ENCODE results near the gene NCKAP1. TPM values are rescaled to one million over a fixed set of nuclear protein-coding genes. Genes with fewer than 3 reads are reported as not detected.
"Not testable (repeated sequence)": the region's sequence is repeated elsewhere in the genome, so short reads cannot be mapped to it uniquely, and the experiment has no call there.

Gene NCKAP1
- total RNA-seq, 1 donor from 2014 or later: 106 TPM

GRCh38 chr2:182887753-182888415, 150.4 kb downstream of the NCKAP1 start:
- Mint-ChIP-seq H3K4me3 (no peak overlapping the region), H3K4me1 (no peaks in the 10 kb centered on the region), H3K36me3 (ENCODE audit: low read depth) (no peaks in the 10 kb centered on the region), H3K9me3 (no peaks in the 10 kb centered on the region), H3K27me3 (ENCODE audit: low read depth) (no peaks in the 10 kb centered on the region), H3K27ac (ENCODE audit: unreplicated experiment) (no peak overlapping the region)
- no peak for TF ChIP-seq CTCF (conservative IDR thresholded peaks at IDR 0.05)
- DNase-seq (ENCODE audit: low read depth, low spot score): no peak

- H3K9me3 Mint-ChIP-seq: no peaks in the 10 kb centered on the region
- no peak for DNase-seq (ENCODE audit: low read depth, low spot score)
- no peak for TF ChIP-seq CTCF (conservative IDR thresholded peaks at IDR 0.05)
- H3K36me3 Mint-ChIP-seq (ENCODE audit: low read depth): no peaks in the 10 kb centered on the region
- no peak overlapping the region for H3K27ac Mint-ChIP-seq (ENCODE audit: unreplicated experiment)
- no peaks in the 10 kb centered on the region for H3K4me1 Mint-ChIP-seq
- H3K4me3 Mint-ChIP-seq: no peak overlapping the region
- no peaks in the 10 kb centered on the region for H3K27me3 Mint-ChIP-seq (ENCODE audit: low read depth)
These were observed 151.2 kb downstream of the NCKAP1 start for GRCh38 chr2:182887093-182887492.

- TF ChIP-seq CTCF (conservative IDR thresholded peaks at IDR 0.05): no peak
- DNase-seq (ENCODE audit: low read depth, low spot score): no peak
- peaks cover 3% of the 10 kb centered on the region for H3K9me3 Mint-ChIP-seq
- no peaks in the 10 kb centered on the region for H3K4me1 Mint-ChIP-seq
- no peaks in the 10 kb centered on the region for H3K27me3 Mint-ChIP-seq (ENCODE audit: low read depth)
- H3K27ac Mint-ChIP-seq (ENCODE audit: unreplicated experiment): no peak overlapping the region
- H3K4me3 Mint-ChIP-seq: no peak overlapping the region
- H3K36me3 Mint-ChIP-seq (ENCODE audit: low read depth): no peaks in the 10 kb centered on the region
These were observed 152.5 kb downstream of the NCKAP1 start for GRCh38 chr2:182885771-182886170.

- Mint-ChIP-seq H3K27me3 (ENCODE audit: low read depth) (no peaks in the 10 kb centered on the region), H3K4me1 (no peaks in the 10 kb centered on the region), H3K4me3 (no peak overlapping the region), H3K27ac (ENCODE audit: unreplicated experiment) (no peak overlapping the region), H3K36me3 (ENCODE audit: low read depth) (peaks cover 11% of the 10 kb centered on the region), H3K9me3 (peaks cover 12% of the 10 kb centered on the region)
- no peak for DNase-seq (ENCODE audit: low read depth, low spot score)
- no peak for TF ChIP-seq CTCF (conservative IDR thresholded peaks at IDR 0.05)
These were observed 154.8 kb downstream of the NCKAP1 start for GRCh38 chr2:182883451-182883850.

- H3K4me1 Mint-ChIP-seq; H3K27ac Mint-ChIP-seq (ENCODE audit: unreplicated experiment); H3K4me3 Mint-ChIP-seq; DNase-seq (ENCODE audit: low read depth, low spot score); H3K27me3 Mint-ChIP-seq (ENCODE audit: low read depth): not testable (repeated sequence)
- Mint-ChIP-seq H3K9me3 (peaks cover 25% of the 10 kb centered on the region), H3K36me3 (ENCODE audit: low read depth) (peaks cover 34% of the 10 kb centered on the region)
These were observed 158.2 kb downstream of the NCKAP1 start for GRCh38 chr2:182880100-182880499.

GRCh38 chr2:182876653-182877052, 161.6 kb downstream of the NCKAP1 start:
- not testable (repeated sequence) for H3K27ac Mint-ChIP-seq (ENCODE audit: unreplicated experiment); DNase-seq (ENCODE audit: low read depth, low spot score)
- H3K9me3 Mint-ChIP-seq: peaks cover 29% of the 10 kb centered on the region

More at GRCh38 chr2:182876653-182877052, 161.6 kb downstream of the NCKAP1 start:
- H3K4me3 Mint-ChIP-seq; H3K27me3 Mint-ChIP-seq (ENCODE audit: low read depth); H3K4me1 Mint-ChIP-seq: not testable (repeated sequence)
- peaks cover 39% of the 10 kb centered on the region for H3K36me3 Mint-ChIP-seq (ENCODE audit: low read depth)

Measured in neural crest cell (in vitro differentiated cells).